ENCODE results near the gene MAP1LC3B.

MAP1LC3B gene

DNA sequence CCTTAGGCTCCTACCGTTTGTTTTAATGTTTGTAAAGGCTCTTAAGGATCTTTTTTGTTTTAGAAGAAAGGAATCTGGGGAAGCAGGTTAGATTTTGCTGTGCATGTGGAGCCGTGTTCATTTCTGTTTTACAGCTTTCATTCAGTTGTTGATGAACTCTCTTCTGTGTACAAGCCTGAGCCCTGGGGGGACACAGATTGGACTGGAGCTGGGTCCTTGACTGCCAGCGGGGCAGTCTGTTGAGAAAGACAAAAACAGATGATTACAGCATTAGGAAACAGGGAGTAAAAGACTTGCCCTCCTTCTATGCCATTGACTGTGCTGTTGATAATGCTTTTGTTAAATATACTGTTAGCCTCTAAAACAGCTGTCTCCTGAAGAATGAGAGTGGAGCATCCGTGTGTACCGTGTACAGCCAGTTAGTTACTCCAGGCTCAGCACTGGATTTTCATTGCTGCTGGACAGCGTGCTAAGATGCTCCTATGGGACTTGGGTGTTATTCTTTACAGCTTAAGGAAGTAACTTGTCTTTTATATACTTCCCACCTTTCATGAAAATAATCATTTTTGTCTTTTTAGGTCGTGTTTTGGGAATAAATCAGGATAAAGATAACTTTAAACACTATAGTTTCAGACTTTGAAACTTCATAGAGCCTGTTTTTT lies 3.2 kb downstream of the MAP1LC3B start:
- no peak for DNase-seq (ENCODE audit: extremely low spot score)
- CTCF ChIA-PET = interaction anchor here (0.9 to 1.1 kb wide), 2 partner anchors 73 to 176 kb away, joined by 3 read pairs; no protein-coding TSS in a partner anchor
- POLR2A ChIA-PET = no interaction called here
- TF ChIP-seq ZNF384 (IDR thresholded peaks at IDR 0.05) = peak; percentile 67
- TF ChIP-seq TARDBP (IDR thresholded peaks at IDR 0.05) = no peak

- DNase-seq (ENCODE audit: extremely low spot score) = no peak
- CTCF ChIA-PET = no interaction called here
- TF ChIP-seq PKNOX1 (IDR thresholded peaks at IDR 0.05) (no peak), SP1 (IDR thresholded peaks at IDR 0.05) (no peak), NFRKB (IDR thresholded peaks at IDR 0.05) (no peak), ARNT (IDR thresholded peaks at IDR 0.05) (no peak)
- POLR2A ChIA-PET = no interaction called here
These were observed 12.9 kb downstream of the MAP1LC3B start for GRCh38 chr16:87404764-87405625.

DNA sequence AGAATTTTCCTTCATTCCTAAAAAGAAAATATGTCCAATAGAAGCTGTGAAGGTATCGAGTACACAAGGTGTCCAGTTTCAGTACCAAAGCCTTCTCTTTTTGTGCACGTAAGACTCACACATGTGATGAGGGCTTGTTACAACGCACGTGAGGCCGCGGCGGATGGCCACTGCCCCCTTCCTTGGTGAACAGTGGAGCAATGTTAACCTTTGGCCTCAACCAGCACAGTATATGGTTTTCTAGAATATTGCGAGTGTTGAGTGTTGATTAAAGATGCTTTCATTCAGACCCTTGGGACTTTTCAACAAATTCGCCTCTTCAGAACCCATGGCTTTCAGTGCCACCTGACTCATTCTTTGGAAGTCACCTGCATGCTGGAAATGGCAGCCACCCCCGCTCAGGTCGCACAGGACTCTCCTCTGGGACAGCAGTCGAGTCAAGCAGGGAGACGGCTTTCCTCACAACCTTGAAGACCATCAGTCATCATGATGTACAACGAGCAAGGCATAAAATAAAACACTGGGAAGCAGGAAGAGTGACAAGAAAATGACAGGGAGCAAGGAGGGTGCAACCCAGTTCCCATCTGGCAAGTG lies 14.5 kb downstream of the MAP1LC3B start:
- DNase-seq (ENCODE audit: extremely low spot score) = no peak
- TF ChIP-seq BHLHE40 (IDR thresholded peaks at IDR 0.05; ENCODE audit: borderline replicate concordance) (no peak), NFRKB (IDR thresholded peaks at IDR 0.05) (no peak), HDGF (IDR thresholded peaks at IDR 0.05; ENCODE audit: borderline replicate concordance) (no peak)
- ChIA-PET POLR2A (no interaction called here), CTCF (no interaction called here)

DNA sequence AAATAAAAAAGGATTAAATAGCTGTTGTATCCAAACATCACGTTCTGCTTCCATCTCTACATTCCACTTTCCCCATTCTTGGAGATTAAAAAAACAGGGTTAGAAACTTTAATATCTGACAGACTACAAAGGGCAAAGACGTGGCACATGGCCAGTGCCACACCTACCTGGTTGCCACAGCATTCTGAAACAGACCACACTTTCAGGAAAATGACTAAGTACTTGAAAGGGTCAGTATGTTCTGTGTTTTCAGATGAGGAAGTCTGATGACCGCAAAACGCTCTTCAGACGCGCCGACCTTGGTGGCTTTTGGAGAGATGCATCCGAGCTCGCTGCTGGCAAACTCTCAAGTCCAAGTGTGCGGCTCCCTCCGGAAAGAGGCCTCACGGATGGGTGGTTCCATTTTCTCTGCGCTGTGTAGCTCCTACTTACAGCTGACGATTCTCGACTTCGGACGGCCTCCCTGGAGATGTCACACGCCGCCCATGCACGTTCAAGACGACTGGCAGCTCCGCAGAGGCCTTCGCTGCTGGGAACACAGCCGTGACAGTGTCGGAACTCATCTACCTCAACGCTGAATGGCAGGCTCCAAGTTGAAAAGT lies 15.5 kb downstream of the MAP1LC3B start:
- POLR2A ChIA-PET = interaction anchor here (0.7 kb wide), 1 partner anchor 12 kb away, joined by 3 read pairs; no protein-coding TSS in a partner anchor
- CTCF ChIA-PET = no interaction called here
- no peak for DNase-seq (ENCODE audit: extremely low spot score)
- TF ChIP-seq FOXA1 (IDR thresholded peaks at IDR 0.05) (no peak), FOXM1 (IDR thresholded peaks at IDR 0.05; ENCODE audit: borderline replicate concordance) (no peak), ZNF384 (IDR thresholded peaks at IDR 0.05) (no peak), FOXK2 (IDR thresholded peaks at IDR 0.05) (no peak), ARNT (IDR thresholded peaks at IDR 0.05) (no peak), SUZ12 (IDR thresholded peaks at IDR 0.05) (no peak), ELF4 (IDR thresholded peaks at IDR 0.05) (no peak), LEF1 (IDR thresholded peaks at IDR 0.05; ENCODE audit: borderline replicate concordance) (no peak), CTBP1 (IDR thresholded peaks at IDR 0.05; ENCODE audit: borderline replicate concordance) (no peak), SP1 (IDR thresholded peaks at IDR 0.05) (no peak), PKNOX1 (IDR thresholded peaks at IDR 0.05) (no peak), HDGF (IDR thresholded peaks at IDR 0.05; ENCODE audit: borderline replicate concordance) (no peak), L3MBTL2 (conservative IDR thresholded peaks at IDR 0.05) (no peak), NFRKB (IDR thresholded peaks at IDR 0.05) (no peak)

DNA sequence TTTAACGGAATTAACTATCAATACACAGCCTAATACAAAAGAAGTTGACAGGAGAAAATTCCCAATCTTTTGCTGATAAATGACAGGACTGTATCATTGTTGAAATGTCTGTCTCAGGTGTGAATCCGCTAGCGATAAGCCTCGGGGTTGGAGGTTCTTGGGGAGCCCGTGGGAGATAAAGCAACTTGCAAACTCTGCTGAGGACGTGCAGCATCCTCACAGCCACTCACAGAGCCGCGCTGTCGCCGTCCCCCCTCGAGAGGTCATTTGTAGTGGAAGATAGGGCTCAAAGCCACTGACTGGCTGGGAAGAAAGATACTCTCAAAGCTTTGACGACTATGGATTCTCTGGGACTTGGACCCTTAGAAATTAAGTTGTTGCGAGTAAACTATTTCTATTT lies 17.0 kb downstream of the MAP1LC3B start:
- ChIA-PET POLR2A (no interaction called here), CTCF (no interaction called here)
- TF ChIP-seq LEF1 (IDR thresholded peaks at IDR 0.05; ENCODE audit: borderline replicate concordance) (no peak), FOXM1 (IDR thresholded peaks at IDR 0.05; ENCODE audit: borderline replicate concordance) (no peak), SP1 (IDR thresholded peaks at IDR 0.05) (no peak), SUZ12 (IDR thresholded peaks at IDR 0.05) (no peak), ARNT (IDR thresholded peaks at IDR 0.05) (no peak), CTBP1 (IDR thresholded peaks at IDR 0.05; ENCODE audit: borderline replicate concordance) (no peak), HDGF (IDR thresholded peaks at IDR 0.05; ENCODE audit: borderline replicate concordance) (no peak), PKNOX1 (IDR thresholded peaks at IDR 0.05) (no peak), ZNF384 (IDR thresholded peaks at IDR 0.05) (no peak), L3MBTL2 (conservative IDR thresholded peaks at IDR 0.05) (no peak), BHLHE40 (IDR thresholded peaks at IDR 0.05; ENCODE audit: borderline replicate concordance) (no peak), FOXA1 (IDR thresholded peaks at IDR 0.05) (no peak)
- no peak for DNase-seq (ENCODE audit: extremely low spot score)

- no peak for DNase-seq (ENCODE audit: extremely low spot score)
- ChIA-PET CTCF (no interaction called here), POLR2A (no interaction called here)
- TF ChIP-seq ELF4 (IDR thresholded peaks at IDR 0.05) (no peak), FOXA1 (IDR thresholded peaks at IDR 0.05) (no peak), TARDBP (IDR thresholded peaks at IDR 0.05) (no peak), ZNF384 (IDR thresholded peaks at IDR 0.05) (no peak), LEF1 (IDR thresholded peaks at IDR 0.05; ENCODE audit: borderline replicate concordance) (no peak), FOXK2 (IDR thresholded peaks at IDR 0.05) (no peak), HDGF (IDR thresholded peaks at IDR 0.05; ENCODE audit: borderline replicate concordance) (no peak), PKNOX1 (IDR thresholded peaks at IDR 0.05) (no peak), CTBP1 (IDR thresholded peaks at IDR 0.05; ENCODE audit: borderline replicate concordance) (no peak), ARNT (IDR thresholded peaks at IDR 0.05) (no peak)
These were observed 17.6 kb downstream of the MAP1LC3B start for GRCh38 chr16:87409781-87410180.
